Chondrocyte (in vitro differentiated cells): Measurements from ENCODE around the gene MGAT4A. TPM values are rescaled to one million over a fixed set of nuclear protein-coding genes. Genes with fewer than 3 reads are reported as not detected.

Experiments
- DNase-seq: peaks from one replicate; pipeline ENCODE4 v3.0.0; 2021; ENCODE audit warnings: mixed read lengths, low spot score
- H3K27ac Mint-ChIP-seq: one replicate; pipeline ENCODE4 v1.8.0; 2021; ENCODE audit warnings: mild to moderate bottlenecking, moderate library complexity, mixed read lengths; ENCODE audit not compliant: unreplicated experiment
- H3K27me3 Mint-ChIP-seq: 2 replicates; pipeline ENCODE4 v1.8.0; 2021; ENCODE audit warnings: low read depth, mixed read lengths
- H3K36me3 Mint-ChIP-seq: 2 replicates; pipeline ENCODE4 v1.8.0; 2021; ENCODE audit warnings: low read depth, mixed read lengths
- H3K4me1 Mint-ChIP-seq: 2 replicates; pipeline ENCODE4 v1.8.0; 2021; ENCODE audit warnings: low read depth, mild to moderate bottlenecking, mixed read lengths
- H3K4me3 Mint-ChIP-seq: one replicate; pipeline ENCODE4 v1.8.0; 2021; ENCODE audit warnings: mild to moderate bottlenecking, moderate library complexity, mixed read lengths; ENCODE audit not compliant: unreplicated experiment
- H3K9me3 Mint-ChIP-seq: 2 replicates; pipeline ENCODE4 v1.8.0; 2021; ENCODE audit warnings: low read depth, mixed read lengths
- long read RNA-seq: library from polyadenylated mRNA; stranded (forward); transcript quantifications from one replicate; pipeline ENCODE4 v2.0.0, GENCODE V29; 2021
- total RNA-seq: library from RNA; stranded (reverse); gene quantifications from 3 replicates; pipeline ENCODE4 v1.2.1, GENCODE V29; 2021
- TF ChIP-seq, protein P1 (sequence below): fragments of 200-600 bp; sonication (generic); IDR thresholded peaks from 2 replicates; pipeline ENCODE4 v1.5.0; 2021; ENCODE audit warnings: antibody characterized with exemption, mild to moderate bottlenecking, moderate library complexity

Gene MGAT4A
- total RNA-seq: 1.7 to 2.2 TPM (median 2.1 TPM) in 3 replicates
- long read RNA-seq, full-length matches to known transcripts: 2 of 2 reads
- long read RNA-seq, partial matches to known transcripts: 0 of 2 reads
- long read RNA-seq, other reads (novel, unspliced or antisense): 0 of 2 reads

- Mint-ChIP-seq H3K4me1 (peaks cover 7% of the 10 kb centered on the region), H3K36me3 (no peaks in the 10 kb centered on the region), H3K27me3 (peaks cover 38% of the 10 kb centered on the region), H3K4me3 (peak within 1 kb of the TSS; percentile 68), H3K27ac (no peak within 1 kb of the TSS), H3K9me3 (no peaks in the 10 kb centered on the region)
- DNase-seq: no peak
- TF ChIP-seq, protein P1, sequence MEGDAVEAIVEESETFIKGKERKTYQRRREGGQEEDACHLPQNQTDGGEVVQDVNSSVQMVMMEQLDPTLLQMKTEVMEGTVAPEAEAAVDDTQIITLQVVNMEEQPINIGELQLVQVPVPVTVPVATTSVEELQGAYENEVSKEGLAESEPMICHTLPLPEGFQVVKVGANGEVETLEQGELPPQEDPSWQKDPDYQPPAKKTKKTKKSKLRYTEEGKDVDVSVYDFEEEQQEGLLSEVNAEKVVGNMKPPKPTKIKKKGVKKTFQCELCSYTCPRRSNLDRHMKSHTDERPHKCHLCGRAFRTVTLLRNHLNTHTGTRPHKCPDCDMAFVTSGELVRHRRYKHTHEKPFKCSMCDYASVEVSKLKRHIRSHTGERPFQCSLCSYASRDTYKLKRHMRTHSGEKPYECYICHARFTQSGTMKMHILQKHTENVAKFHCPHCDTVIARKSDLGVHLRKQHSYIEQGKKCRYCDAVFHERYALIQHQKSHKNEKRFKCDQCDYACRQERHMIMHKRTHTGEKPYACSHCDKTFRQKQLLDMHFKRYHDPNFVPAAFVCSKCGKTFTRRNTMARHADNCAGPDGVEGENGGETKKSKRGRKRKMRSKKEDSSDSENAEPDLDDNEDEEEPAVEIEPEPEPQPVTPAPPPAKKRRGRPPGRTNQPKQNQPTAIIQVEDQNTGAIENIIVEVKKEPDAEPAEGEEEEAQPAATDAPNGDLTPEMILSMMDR: no peak
Measured at GRCh38 chr2:98731041-98731893, at the start of gene MGAT4A. Gene MGAT4A, minus strand, starts transcription at chr2:98731132. Its CDS starts 4,800 bp downstream, at chr2:98726332.

DNA sequence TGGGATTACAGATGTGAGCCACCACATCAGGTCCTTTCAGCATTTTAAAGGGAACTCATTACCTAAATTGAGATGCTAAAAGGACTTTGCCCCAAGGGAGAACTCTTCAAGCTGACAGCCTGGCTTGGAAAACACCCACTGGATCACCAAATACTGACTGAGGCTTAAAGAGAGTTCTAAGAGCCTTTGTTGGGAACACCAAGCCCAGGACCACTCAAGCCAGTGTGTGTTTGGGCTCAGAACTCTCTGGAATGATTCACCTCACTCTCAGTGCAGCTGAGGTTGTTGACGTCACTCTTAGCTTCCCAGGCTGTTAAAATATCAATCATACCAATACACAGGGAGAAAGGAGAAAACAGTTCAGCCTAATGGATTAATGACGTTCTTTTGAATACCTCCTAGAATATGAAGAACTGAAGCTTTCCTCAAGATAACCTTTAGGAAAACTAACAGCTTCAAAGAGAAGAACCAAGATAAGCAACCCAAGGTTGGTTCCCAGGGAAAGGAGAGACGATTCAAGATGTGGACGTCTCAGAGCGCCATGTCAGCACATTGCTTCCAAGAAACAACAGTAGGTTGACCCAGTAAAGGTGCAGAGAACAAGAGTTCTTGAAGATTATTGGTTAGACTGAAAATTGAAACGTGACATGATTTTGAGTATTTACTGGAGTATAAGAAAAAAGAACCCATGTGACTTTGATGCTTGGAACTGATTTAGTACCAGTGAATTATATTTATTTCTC lies 48.0 kb upstream of the MGAT4A start:
- H3K4me1 Mint-ChIP-seq: no peaks in the 10 kb centered on the region
- no peak overlapping the region for H3K27ac Mint-ChIP-seq
- no peak overlapping the region for H3K4me3 Mint-ChIP-seq
- no peak for DNase-seq
- H3K27me3 Mint-ChIP-seq: peaks cover 18% of the 10 kb centered on the region
- H3K9me3 Mint-ChIP-seq: peaks cover 16% of the 10 kb centered on the region
- TF ChIP-seq, protein P1: no peak
- peaks cover 6% of the 10 kb centered on the region for H3K36me3 Mint-ChIP-seq

DNA sequence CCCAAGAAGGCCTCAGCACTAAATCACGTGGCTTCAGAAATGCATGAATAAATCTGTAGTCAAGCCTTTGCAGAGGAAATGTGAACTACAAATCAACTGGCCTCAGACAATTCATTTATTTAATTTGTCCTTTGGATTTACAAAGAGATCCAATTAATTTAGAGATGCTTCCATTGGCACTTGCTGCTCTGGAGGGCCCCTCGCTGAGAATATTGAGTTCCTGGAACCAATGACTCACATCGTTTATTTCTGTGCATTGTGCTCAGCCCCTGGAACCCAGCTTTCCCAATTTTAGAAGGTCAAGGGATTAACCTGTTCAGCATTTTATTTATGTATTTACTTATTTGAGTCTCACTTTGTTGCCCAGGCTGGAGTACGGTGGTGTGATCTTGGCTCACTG lies 47.2 kb upstream of the MGAT4A start:
- DNase-seq: no peak
- H3K9me3 Mint-ChIP-seq: peaks cover 16% of the 10 kb centered on the region
- no peak overlapping the region for H3K27ac Mint-ChIP-seq
- no peak overlapping the region for H3K4me3 Mint-ChIP-seq
- no peaks in the 10 kb centered on the region for H3K4me1 Mint-ChIP-seq
- TF ChIP-seq, protein P1: no peak
- H3K27me3 Mint-ChIP-seq: peaks cover 25% of the 10 kb centered on the region
- peaks cover 6% of the 10 kb centered on the region for H3K36me3 Mint-ChIP-seq

DNA sequence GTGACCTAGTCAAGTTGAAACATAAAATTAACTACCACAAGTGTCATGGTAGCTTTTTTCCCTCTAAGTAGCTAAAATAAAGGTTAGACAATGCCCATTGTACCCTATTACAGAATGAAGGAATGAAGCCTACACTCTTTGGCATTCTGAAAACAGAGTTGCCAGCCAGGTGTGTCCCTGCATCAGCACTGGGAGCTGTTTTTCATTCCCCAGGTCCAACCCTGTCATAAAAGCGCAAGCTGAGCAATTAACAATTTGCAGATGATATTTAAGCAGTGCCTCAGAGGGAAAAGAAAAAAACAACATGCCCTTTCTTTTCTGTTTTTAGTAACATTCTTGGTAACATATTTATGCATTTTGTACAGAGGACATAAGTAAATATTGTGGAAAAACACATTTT lies 46.8 kb upstream of the MGAT4A start:
- TF ChIP-seq, protein P1: no peak
- peaks cover 16% of the 10 kb centered on the region for H3K9me3 Mint-ChIP-seq
- H3K27ac Mint-ChIP-seq: no peak overlapping the region
- peaks cover 3% of the 10 kb centered on the region for H3K4me1 Mint-ChIP-seq
- H3K27me3 Mint-ChIP-seq: peaks cover 29% of the 10 kb centered on the region
- peaks cover 6% of the 10 kb centered on the region for H3K36me3 Mint-ChIP-seq
- no peak overlapping the region for H3K4me3 Mint-ChIP-seq
- no peak for DNase-seq

DNA sequence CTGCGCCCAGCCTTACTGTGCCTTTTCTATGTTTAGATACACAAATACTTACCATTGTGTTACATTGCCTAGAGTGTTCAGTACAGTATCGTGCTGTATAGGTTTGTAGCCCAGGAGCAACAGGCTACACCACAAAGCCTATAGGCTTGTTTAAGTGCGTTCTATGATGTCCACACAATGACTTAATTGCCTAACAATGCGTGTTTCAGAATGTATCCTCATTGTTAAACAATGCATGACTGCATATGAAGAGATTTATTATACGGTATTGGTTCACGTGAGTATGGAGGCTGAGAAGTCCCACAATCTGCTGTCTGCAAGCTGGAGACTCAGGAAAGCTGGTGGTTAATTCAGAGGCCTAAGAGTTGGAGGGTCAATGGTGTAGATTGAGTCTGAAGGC lies 46.1 kb upstream of the MGAT4A start:
- no peak overlapping the region for H3K4me3 Mint-ChIP-seq
- H3K27ac Mint-ChIP-seq: no peak overlapping the region
- peaks cover 8% of the 10 kb centered on the region for H3K4me1 Mint-ChIP-seq
- DNase-seq: no peak
- peaks cover 9% of the 10 kb centered on the region for H3K9me3 Mint-ChIP-seq
- peaks cover 35% of the 10 kb centered on the region for H3K27me3 Mint-ChIP-seq
- TF ChIP-seq, protein P1: no peak
- peaks cover 5% of the 10 kb centered on the region for H3K36me3 Mint-ChIP-seq
